ENCODE measurements around the gene GPX4. TPM values are rescaled to one million over a fixed set of nuclear protein-coding genes. Genes with fewer than 3 reads are reported as not detected.

GPX4 gene
- total and polyA plus RNA-seq, 8 donors = 90.0 to 710 (median 348) TPM

GRCh38 chr19:1070931-1071791 is 32.6 kb upstream of the GPX4 start:
- Histone ChIP-seq H3K27ac (no peak overlapping the region), H3K9me3 (no peaks in the 10 kb centered on the region), H3K27me3 (peaks cover 0 to 65% (median 35%) of the 10 kb centered on the region in 3 donors), H3K36me3 (peaks cover 0 to 23% (median 0%) of the 10 kb centered on the region in 4 donors), H3K4me3 (peak overlapping the region; percentile 0 to 26 (median 14)), H3K4me1 (peaks cover 39 to 94% (median 75%) of the 10 kb centered on the region in 4 donors)
- TF ChIP-seq EP300 (IDR thresholded peaks at IDR 0.05) (no peak), CTCF (IDR thresholded peaks at IDR 0.05) (no peak), POLR2AphosphoS5 (IDR thresholded peaks at IDR 0.05) (no peak)
- intact Hi-C loops (cut with DNase I; ENCODE audit: low total_unique reads) = no loop called here
- WGBS, 5 donors = 14 to 30% (median 19%) methylated on average over 24 to 99 of the region's 99 CpGs
- no peak for DNase-seq

- no peak overlapping the region for H3K27ac ChIP-seq
- no peaks in the 10 kb centered on the region for H3K9me3 ChIP-seq
- peaks cover 0 to 51% (median 21%) of the 10 kb centered on the region in 3 donors for H3K27me3 ChIP-seq
- no peak overlapping the region for H3K4me3 ChIP-seq
- DNase-seq = no peak
- peaks cover 26 to 94% (median 71%) of the 10 kb centered on the region in 4 donors for H3K4me1 ChIP-seq
- H3K36me3 ChIP-seq = peaks cover 0 to 23% (median 0%) of the 10 kb centered on the region in 4 donors
- intact Hi-C loops (cut with DNase I; ENCODE audit: low total_unique reads) = no loop called here
- TF ChIP-seq POLR2AphosphoS5 (IDR thresholded peaks at IDR 0.05) = no peak
- no peak for TF ChIP-seq POLR2A (IDR thresholded peaks at IDR 0.05)
- no peak for TF ChIP-seq CTCF (IDR thresholded peaks at IDR 0.05)
- TF ChIP-seq EP300 (IDR thresholded peaks at IDR 0.05) = no peak
- 71 to 83% (median 81%) methylated on average over 11 of the region's 11 CpGs for WGBS, 5 donors
Observed at GRCh38 chr19:1072371-1073015, 31.3 kb upstream of the GPX4 start.

- Histone ChIP-seq H3K4me1 (peaks cover 24 to 92% (median 69%) of the 10 kb centered on the region in 4 donors), H3K9me3 (no peaks in the 10 kb centered on the region), H3K27me3 (peaks cover 0 to 43% (median 13%) of the 10 kb centered on the region in 3 donors), H3K27ac (peak overlapping the region in 1 of 5 donors; percentile 64), H3K4me3 (no peak overlapping the region), H3K36me3 (peaks cover 0 to 23% (median 0%) of the 10 kb centered on the region in 4 donors)
- DNase-seq = no peak
- 84 to 90% (median 90%) methylated on average over 14 to 30 of the region's 30 CpGs for WGBS, 5 donors
- no peak for TF ChIP-seq POLR2AphosphoS5 (IDR thresholded peaks at IDR 0.05)
- no peak for TF ChIP-seq EP300 (IDR thresholded peaks at IDR 0.05)
- no peak for TF ChIP-seq CTCF (IDR thresholded peaks at IDR 0.05)
- TF ChIP-seq POLR2A (IDR thresholded peaks at IDR 0.05) = no peak
- intact Hi-C loops (cut with DNase I; ENCODE audit: low total_unique reads) = no loop called here
Observed at GRCh38 chr19:1073063-1073955, 30.5 kb upstream of the GPX4 start.

All from stomach (tissue), 9 donors.